ENCODE results near the gene RGS14. TPM values are rescaled to one million over a fixed set of nuclear protein-coding genes. Genes with fewer than 3 reads are reported as not detected.
A peak's percentile ranks its signal among the peaks of the same experiment; 100 is the strongest.

The RGS14 gene
- total and polyA plus RNA-seq, 2 donors (not counting 3 experiments of a cell fraction or from before 2014, with no cell fraction given) = 4.3 to 7.3 TPM

GRCh38 chr5:177365845-177366527 lies 8.3 kb downstream of the RGS14 start:
- H3K27ac ChIP-seq (ENCODE audit: insufficient read depth, low read depth, low read length) = no peak overlapping the region
- H3K4me3 ChIP-seq (replicated peaks in 1 of 3; ENCODE audit: insufficient read depth in 1 of 3, low read depth in 1 of 3, low read length in 3 of 3) = no peak overlapping the region
- H3K9me3 ChIP-seq (replicated peaks; ENCODE audit: control insufficient read depth, insufficient read depth, low read length) = no peaks in the 10 kb centered on the region
- ChIA-PET POLR2A (interaction anchor here (1.3 kb wide), 1 partner anchor 132 kb away, joined by 3 read pairs; the partner anchor contains the start of gene PDLIM7), CTCF (interaction anchor here (0.8 to 3.9 kb wide), 8 partner anchors 13 to 131 kb away, joined by 3 to 16 read pairs (median 5); partner anchors contain the start of genes LMAN2, PDLIM7 and PRR7)
- H2AFZ ChIP-seq (ENCODE audit: low read depth, low read length) = peak overlapping the region; percentile 94
- no peaks in the 10 kb centered on the region for H3K27me3 ChIP-seq (ENCODE audit: control insufficient read depth in 2 of 2, insufficient read depth in 2 of 2, low read length in 2 of 2)
- TF ChIP-seq FOS (IDR thresholded peaks at IDR 0.05; ENCODE audit: borderline replicate concordance, insufficient read depth, low read length) (no peak), EZH2 (IDR thresholded peaks at IDR 0.05; ENCODE audit: borderline replicate concordance, low read depth, low read length, severe bottlenecking) (no peak), MAX (IDR thresholded peaks at IDR 0.05; ENCODE audit: insufficient read depth, insufficient read length) (no peak), CTCF (IDR thresholded peaks at IDR 0.05; ENCODE audit: extremely low read depth in 1 of 2, insufficient read depth in 1 of 2, low read depth in 1 of 2, low read length in 2 of 2) (no peak), JUN (IDR thresholded peaks at IDR 0.05; ENCODE audit: borderline replicate concordance, insufficient read depth, insufficient read length, low read depth) (no peak), MYC (IDR thresholded peaks at IDR 0.05; ENCODE audit: low read depth, low read length) (no peak), POLR2A (IDR thresholded peaks at IDR 0.05; ENCODE audit: low read depth, low read length) (no peak), POLR2AphosphoS5 (IDR thresholded peaks at IDR 0.05; ENCODE audit: insufficient read depth, low read depth, low read length) (no peak), GATA2 (IDR thresholded peaks at IDR 0.05; ENCODE audit: insufficient read depth, insufficient read length, low read depth, low read length) (no peak)
- no peaks in the 10 kb centered on the region for H4K20me1 ChIP-seq (replicated peaks; ENCODE audit: control insufficient read depth, extremely low read depth, insufficient read depth, low read length)
- intact Hi-C loops (cut with micrococcal nuclease) = loop anchor here (5.0 kb wide), 1 partner anchor 54 kb away; the partner anchor contains the start of gene MXD3
- H3K36me3 ChIP-seq (ENCODE audit: control insufficient read depth in 2 of 2, extremely low read depth in 1 of 2, insufficient read depth in 2 of 2, low read length in 2 of 2) = no peaks in the 10 kb centered on the region
- DNase-seq (ENCODE audit: low read depth, low spot score) = no peak
- H3K4me1 ChIP-seq (ENCODE audit: control insufficient read depth, extremely low read depth, insufficient read depth, low read length) = peaks cover 16% of the 10 kb centered on the region
- no peaks in the 10 kb centered on the region for H3K79me2 ChIP-seq (ENCODE audit: control insufficient read depth, insufficient read depth, low read length)
- no TSS peak for BruUV-seq (replicated peaks)
- H3K9ac ChIP-seq (replicated peaks; ENCODE audit: extremely low read depth, insufficient read depth, low read length) = peak overlapping the region; percentile 78
- no peak overlapping the region for H3K4me2 ChIP-seq (ENCODE audit: insufficient read depth, low read length)
- FAIRE-seq = no peak
- H3K9me1 ChIP-seq (replicated peaks; ENCODE audit: control insufficient read depth, extremely low read depth, insufficient read depth, low read length) = no peaks in the 10 kb centered on the region
- dilution Hi-C loops (cut with MboI; ENCODE audit: extremely low pct_ligation_motif_present, low sequenced_read_pairs) = no loop called here
